AG04450 (cell line): ENCODE data around the gene WDR7. TPM values are rescaled to one million over a fixed set of nuclear protein-coding genes. Genes with fewer than 3 reads are reported as not detected.

Source experiments
- CTCF ChIA-PET: fragments of 300-600, 350-600 bp; formaldehyde crosslinking; extraction: SDS; loops from one replicate; lab custom pipeline; 2022; ENCODE audit warnings: antibody characterized with exemption, inconsistent platforms; lab: Charles Lee
- POLR2A ChIA-PET: fragments of 350-600 bp; formaldehyde crosslinking; extraction: SDS; loops from one replicate; lab custom pipeline; 2021; ENCODE audit warnings: antibody characterized with exemption, inconsistent platforms; lab: Yijun Ruan, JAX
- DNase-seq: peaks from one replicate; pipeline ENCODE4 v3.0.0-alpha.2; 2011; ENCODE audit warnings: low read depth, low spot score
- H3K27ac ChIP-seq: one replicate; pipeline ENCODE4 v1.5.1; 2012; ENCODE audit warnings: low read depth, low read length, control low read depth
- H3K27me3 ChIP-seq: one replicate; pipeline ENCODE4 v1.6.0; 2012; ENCODE audit warnings: low read length; ENCODE audit not compliant: control insufficient read depth, insufficient read depth
- H3K4me3 ChIP-seq: 2 replicates; pipeline ENCODE4 v1.5.1; 2011; ENCODE audit warnings: mild to moderate bottlenecking, low read depth, low read length, control low read depth
- H3K9me3 ChIP-seq: 2 replicates; pipeline ENCODE4 v1.5.1; 2012; ENCODE audit warnings: low read length; ENCODE audit not compliant: control insufficient read depth, insufficient read depth
- polyA plus RNA-seq: library from polyadenylated mRNA; depleted of rRNA; stranded (reverse); fragments of >200 nt; gene quantifications from 2 replicates; pipeline ENCODE4 v1.2.3, GENCODE V29; 2011
- TF ChIP-seq, protein P1 (sequence below): IDR thresholded peaks from 2 replicates; pipeline ENCODE4 v1.5.1; 2011; ENCODE audit warnings: low read depth, low read length, control low read depth, inconsistent platforms

WDR7 gene
- polyA plus RNA-seq, 1 experiment: 8.1 TPM

GRCh38 chr18:56727399-56727798, 76.2 kb downstream of the WDR7 start:
- POLR2A ChIA-PET: no interaction called here
- TF ChIP-seq, protein P1, sequence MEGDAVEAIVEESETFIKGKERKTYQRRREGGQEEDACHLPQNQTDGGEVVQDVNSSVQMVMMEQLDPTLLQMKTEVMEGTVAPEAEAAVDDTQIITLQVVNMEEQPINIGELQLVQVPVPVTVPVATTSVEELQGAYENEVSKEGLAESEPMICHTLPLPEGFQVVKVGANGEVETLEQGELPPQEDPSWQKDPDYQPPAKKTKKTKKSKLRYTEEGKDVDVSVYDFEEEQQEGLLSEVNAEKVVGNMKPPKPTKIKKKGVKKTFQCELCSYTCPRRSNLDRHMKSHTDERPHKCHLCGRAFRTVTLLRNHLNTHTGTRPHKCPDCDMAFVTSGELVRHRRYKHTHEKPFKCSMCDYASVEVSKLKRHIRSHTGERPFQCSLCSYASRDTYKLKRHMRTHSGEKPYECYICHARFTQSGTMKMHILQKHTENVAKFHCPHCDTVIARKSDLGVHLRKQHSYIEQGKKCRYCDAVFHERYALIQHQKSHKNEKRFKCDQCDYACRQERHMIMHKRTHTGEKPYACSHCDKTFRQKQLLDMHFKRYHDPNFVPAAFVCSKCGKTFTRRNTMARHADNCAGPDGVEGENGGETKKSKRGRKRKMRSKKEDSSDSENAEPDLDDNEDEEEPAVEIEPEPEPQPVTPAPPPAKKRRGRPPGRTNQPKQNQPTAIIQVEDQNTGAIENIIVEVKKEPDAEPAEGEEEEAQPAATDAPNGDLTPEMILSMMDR: no peak
- DNase-seq: no peak
- no peaks in the 10 kb centered on the region for H3K9me3 ChIP-seq
- CTCF ChIA-PET: no interaction called here
- H3K27ac ChIP-seq: no peak overlapping the region
- H3K4me3 ChIP-seq: no peak overlapping the region
- no peaks in the 10 kb centered on the region for H3K27me3 ChIP-seq

DNA sequence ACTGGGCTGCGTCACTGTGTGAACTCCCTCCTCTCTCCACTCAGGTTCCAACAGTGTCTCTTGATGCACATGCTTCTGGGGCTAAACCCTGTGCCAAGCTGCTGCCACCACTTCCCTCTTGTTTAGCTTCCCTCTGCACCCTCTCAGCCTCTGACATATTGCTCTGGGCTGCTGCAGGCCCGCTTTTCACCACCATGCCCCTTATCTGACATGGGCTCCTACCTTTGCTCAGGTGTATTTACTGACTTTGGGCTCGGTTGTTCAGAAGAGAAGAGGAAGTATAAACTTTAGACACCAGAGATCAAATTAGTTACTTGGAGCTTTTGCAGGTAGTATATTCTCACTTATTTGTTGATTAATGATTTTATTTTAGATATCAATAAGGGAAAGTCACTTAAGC, 77.6 kb downstream of the WDR7 start:
- no peak for DNase-seq
- CTCF ChIA-PET: interaction anchor here (1.2 kb wide), 1 partner anchor 19 kb away, joined by 3 read pairs; no protein-coding TSS in a partner anchor
- TF ChIP-seq, protein P1: no peak

DNA sequence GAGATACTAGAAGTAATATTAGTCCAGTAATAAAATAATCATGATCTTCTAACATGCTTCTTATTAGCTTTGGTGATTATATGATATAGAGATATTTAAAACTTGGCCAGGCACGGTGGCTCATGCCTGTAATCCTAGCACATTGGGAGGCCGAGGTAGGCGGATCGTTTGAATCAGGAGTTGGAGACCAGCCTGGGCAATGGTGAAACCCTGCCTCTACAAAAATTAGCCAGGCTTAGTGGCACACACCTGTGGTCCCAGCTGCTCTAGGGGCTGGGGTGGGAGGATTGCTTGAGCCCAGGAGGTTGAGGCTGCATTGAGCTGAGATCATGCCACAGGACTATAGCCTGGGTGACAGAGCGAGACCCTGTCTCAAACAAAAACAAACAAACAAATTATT, 87.0 kb downstream of the WDR7 start:
- no peak for DNase-seq
- H3K27ac ChIP-seq: no peak overlapping the region
- TF ChIP-seq, protein P1: no peak
- CTCF ChIA-PET: interaction anchor here (0.5 to 0.8 kb wide), 2 partner anchors 11 to 729 kb away, joined by 3 read pairs; no protein-coding TSS in a partner anchor
- POLR2A ChIA-PET: no interaction called here
- no peaks in the 10 kb centered on the region for H3K27me3 ChIP-seq
- H3K9me3 ChIP-seq: no peaks in the 10 kb centered on the region
- H3K4me3 ChIP-seq: no peak overlapping the region

More for the DNA sequence above, 77.6 kb downstream of the WDR7 start:
- no peak overlapping the region for H3K4me3 ChIP-seq
- no peaks in the 10 kb centered on the region for H3K27me3 ChIP-seq
- POLR2A ChIA-PET: no interaction called here
- no peaks in the 10 kb centered on the region for H3K9me3 ChIP-seq
- no peak overlapping the region for H3K27ac ChIP-seq

DNA sequence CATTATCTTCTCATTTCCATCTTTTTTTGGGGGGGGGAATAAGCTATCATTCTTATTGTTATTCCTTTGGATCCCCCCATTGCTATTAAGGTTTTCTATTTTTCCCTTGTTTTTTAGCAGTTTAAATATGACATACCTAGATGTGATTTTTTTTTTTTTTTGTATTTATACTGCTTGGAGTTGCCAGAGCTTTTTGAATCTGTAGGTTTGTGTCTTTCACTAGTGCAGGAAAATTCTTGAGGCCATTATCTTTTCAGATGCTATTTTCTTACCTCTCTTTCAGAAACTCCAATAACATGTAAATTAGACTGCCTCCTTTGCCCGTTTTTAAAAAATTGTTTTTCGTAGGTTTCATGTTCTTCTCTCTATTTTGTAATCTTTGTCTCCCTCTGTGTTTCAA, 88.6 kb downstream of the WDR7 start:
- ChIA-PET POLR2A (no interaction called here), CTCF (interaction anchor here (0.6 kb wide), 1 partner anchor 20 kb away, joined by 3 read pairs; no protein-coding TSS in a partner anchor)
- Histone ChIP-seq H3K4me3 (no peak overlapping the region), H3K9me3 (no peaks in the 10 kb centered on the region), H3K27me3 (no peaks in the 10 kb centered on the region), H3K27ac (no peak overlapping the region)
- TF ChIP-seq, protein P1: no peak
- no peak for DNase-seq

DNA sequence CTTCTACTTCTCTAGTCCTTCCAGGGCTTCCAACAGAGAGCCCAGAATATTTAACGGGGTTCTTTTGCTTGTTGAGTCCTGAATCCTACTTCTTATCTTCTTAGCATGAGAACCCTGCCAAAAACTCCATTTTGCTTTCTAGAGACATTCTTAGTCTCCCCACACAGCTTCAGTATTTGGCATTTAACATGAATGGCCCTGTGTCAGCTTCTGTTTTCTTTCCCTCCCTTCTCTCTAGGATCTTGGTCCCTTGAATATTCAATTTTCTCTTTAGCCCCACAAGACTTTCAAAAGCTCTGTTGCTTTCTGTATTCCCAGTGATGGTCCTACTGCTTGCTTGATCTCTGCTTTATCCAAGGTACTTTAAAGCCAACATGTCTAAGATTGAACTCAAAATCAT, 89.5 kb downstream of the WDR7 start:
- DNase-seq: no peak
- CTCF ChIA-PET: interaction anchor here (0.6 kb wide), 1 partner anchor 821 kb away, joined by 3 read pairs; no protein-coding TSS in a partner anchor
- POLR2A ChIA-PET: no interaction called here
- TF ChIP-seq, protein P1: no peak
- Histone ChIP-seq H3K4me3 (no peak overlapping the region), H3K27ac (no peak overlapping the region), H3K27me3 (no peaks in the 10 kb centered on the region), H3K9me3 (no peaks in the 10 kb centered on the region)
